K562 (cell line): ENCODE results near the gene CBR4. TPM values are rescaled to one million over a fixed set of nuclear protein-coding genes. Genes with fewer than 3 reads are reported as not detected.

Source experiments
- HEY1 ChIP-seq: fragments of 250-450 bp; sonication (Bioruptor Pico); IDR thresholded peaks from 2 replicates; pipeline ENCODE4 v1.5.0; 2020; ENCODE audit warnings: mild to moderate bottlenecking, moderate library complexity, borderline replicate concordance
- HMGN3 ChIP-seq: IDR thresholded peaks from 2 replicates; pipeline ENCODE4 v1.6.1; 2011; ENCODE audit warnings: borderline replicate concordance, low read depth, mild to moderate bottlenecking, mixed read lengths, low read length; ENCODE audit not compliant: insufficient read length; ENCODE audit errors: extremely low read depth
- KLF10 ChIP-seq: fragments of 250-450 bp; sonication (Bioruptor Pico); IDR thresholded peaks from 2 replicates; pipeline ENCODE4 v1.6.1; 2021; ENCODE audit warnings: matching md5 sums
- MEF2D ChIP-seq: conservative IDR thresholded peaks from 2 replicates; pipeline ENCODE4 v1.6.1; 2016; ENCODE audit warnings: low read depth, missing genetic modification characterization, missing compliant biosample characterization
- NFRKB ChIP-seq: fragments of 450-650 bp; IDR thresholded peaks from 2 replicates; pipeline ENCODE4 v1.6.1; 2016; ENCODE audit warnings: low read depth
- POLR2H ChIP-seq: IDR thresholded peaks from 2 replicates; pipeline ENCODE4 v1.6.1; 2016; ENCODE audit warnings: missing genetic modification characterization, low read depth, mild to moderate bottlenecking, control low read depth, missing compliant biosample characterization, moderate library complexity
- SMARCA5 ChIP-seq: fragments of 450-650 bp; IDR thresholded peaks from 2 replicates; pipeline ENCODE4 v1.6.1; 2016
- U2AF1 ChIP-seq: fragments of 200-400 bp; formaldehyde crosslinking; optimal IDR thresholded peaks from 2 replicates; pipeline ENCODE3; 2017; ENCODE audit warnings: mild to moderate bottlenecking, low read depth, low read length, moderate library complexity
- polyA plus RNA-seq, 8 experiments: library from polyadenylated mRNA; depleted of rRNA in 4 of 8; stranded (reverse) in 5 of 8; unstranded in 3 of 8; fragments of >200 nt; fragmentation: Nextera tagmentation in 2 of 8; fragmentation: Illumina TruSeq in 1 of 8; extraction: Ambion mirVana in 2 of 8; extraction: Trizol in 1 of 8; gene quantifications; 2 replicates each; pipeline versions ENCODE4 v1.2.1 to v1.2.3, GENCODE V29; 2011 to 2014; ENCODE audit warnings: inconsistent platforms in 1 of 8, missing spikeins in 1 of 8
- total RNA-seq, 7 experiments: library from RNA; depleted of rRNA in 6 of 7; stranded (reverse); fragments of >200 nt in 6 of 7; fragmentation: Illumina TruSeq in 2 of 7; extraction: Trizol in 2 of 7; gene quantifications; 2 replicates each; pipeline versions ENCODE4 v1.2.1 to v1.2.3, GENCODE V29; 2011 to 2021; ENCODE audit warnings: low replicate concordance in 1 of 7
- TF ChIP-seq, protein P1 (sequence below), 2 experiments: fragments of 450-650 bp in 1 of 2; sonication (generic) in 1 of 2; formaldehyde crosslinking in 1 of 2; IDR thresholded peaks; 2 replicates each; pipeline versions ENCODE4 v1.7.1 to v1.9.0; 2016 to 2022; ENCODE audit warnings: inconsistent platforms in 1 of 2, mild to moderate bottlenecking in 1 of 2, missing genetic modification reagents in 1 of 2
- TF ChIP-seq, protein P2 (sequence below), 2 experiments: IDR thresholded peaks; 2 replicates each; pipeline ENCODE4 v1.6.1; 2012; ENCODE audit warnings: improper control_type of control experiment in 2 of 2, low read depth in 2 of 2, low read length in 2 of 2, borderline replicate concordance in 1 of 2
- TF ChIP-seq, protein P3 (sequence below): fragments of 450-650 bp; formaldehyde crosslinking; IDR thresholded peaks from 2 replicates; pipeline ENCODE4 v1.4.0; 2022; ENCODE audit warnings: missing genetic modification characterization
- TF ChIP-seq, protein P4 (sequence below): fragments of 450-650 bp; formaldehyde crosslinking; IDR thresholded peaks from 2 replicates; pipeline ENCODE4 v1.4.0; 2022; ENCODE audit warnings: mild to moderate bottlenecking, moderate library complexity

Gene CBR4
- total and polyA plus RNA-seq, 9 of the 15 experiments (the other 6 are each of a cell fraction or from before 2014, with no cell fraction given), result 12.1 to 26.4 (median 18.6) TPM

DNA sequence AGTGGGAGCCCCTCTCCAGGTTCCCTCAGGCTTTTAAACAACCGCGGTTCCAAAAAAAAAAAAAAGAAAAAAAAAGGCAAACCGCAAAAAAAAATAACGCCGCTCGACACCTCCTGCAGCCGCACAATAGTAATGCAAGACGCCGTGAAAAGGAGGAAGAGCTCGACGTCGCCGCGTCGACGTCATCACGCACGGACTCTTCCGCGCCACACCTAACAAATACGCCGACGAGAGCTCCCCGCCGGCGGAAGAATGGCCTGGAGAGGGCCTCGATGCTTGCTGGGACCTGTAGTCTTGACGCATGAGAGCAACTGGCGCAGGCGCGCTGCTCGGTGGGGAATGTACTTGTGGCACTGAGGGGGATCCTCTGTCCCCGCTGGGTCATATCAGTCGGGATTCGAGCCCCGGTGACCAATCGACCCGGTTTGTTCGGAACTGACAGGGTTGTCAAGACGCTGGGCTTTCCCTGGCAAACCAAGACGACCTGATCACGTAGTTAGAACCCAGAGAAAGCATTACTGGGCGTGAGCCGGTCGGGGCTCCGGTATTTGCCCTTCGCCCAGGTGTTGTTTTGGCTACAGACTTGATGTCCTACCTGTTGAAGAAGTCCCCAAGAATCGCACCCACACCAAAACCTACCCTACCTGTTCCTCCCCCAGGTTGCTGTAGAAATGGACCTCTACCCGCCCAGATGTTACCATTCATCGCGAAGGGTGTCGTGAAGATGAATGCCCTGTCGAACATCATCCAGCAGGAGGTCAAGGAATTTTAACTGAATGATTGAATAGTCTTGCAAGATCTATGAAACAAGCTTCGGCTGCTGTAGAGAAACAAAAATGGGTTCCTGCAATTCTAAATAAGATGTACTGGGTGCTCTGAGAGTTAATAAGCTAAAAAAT lies at the start of gene CBR4 (continued):
- TF ChIP-seq, protein P1, sequence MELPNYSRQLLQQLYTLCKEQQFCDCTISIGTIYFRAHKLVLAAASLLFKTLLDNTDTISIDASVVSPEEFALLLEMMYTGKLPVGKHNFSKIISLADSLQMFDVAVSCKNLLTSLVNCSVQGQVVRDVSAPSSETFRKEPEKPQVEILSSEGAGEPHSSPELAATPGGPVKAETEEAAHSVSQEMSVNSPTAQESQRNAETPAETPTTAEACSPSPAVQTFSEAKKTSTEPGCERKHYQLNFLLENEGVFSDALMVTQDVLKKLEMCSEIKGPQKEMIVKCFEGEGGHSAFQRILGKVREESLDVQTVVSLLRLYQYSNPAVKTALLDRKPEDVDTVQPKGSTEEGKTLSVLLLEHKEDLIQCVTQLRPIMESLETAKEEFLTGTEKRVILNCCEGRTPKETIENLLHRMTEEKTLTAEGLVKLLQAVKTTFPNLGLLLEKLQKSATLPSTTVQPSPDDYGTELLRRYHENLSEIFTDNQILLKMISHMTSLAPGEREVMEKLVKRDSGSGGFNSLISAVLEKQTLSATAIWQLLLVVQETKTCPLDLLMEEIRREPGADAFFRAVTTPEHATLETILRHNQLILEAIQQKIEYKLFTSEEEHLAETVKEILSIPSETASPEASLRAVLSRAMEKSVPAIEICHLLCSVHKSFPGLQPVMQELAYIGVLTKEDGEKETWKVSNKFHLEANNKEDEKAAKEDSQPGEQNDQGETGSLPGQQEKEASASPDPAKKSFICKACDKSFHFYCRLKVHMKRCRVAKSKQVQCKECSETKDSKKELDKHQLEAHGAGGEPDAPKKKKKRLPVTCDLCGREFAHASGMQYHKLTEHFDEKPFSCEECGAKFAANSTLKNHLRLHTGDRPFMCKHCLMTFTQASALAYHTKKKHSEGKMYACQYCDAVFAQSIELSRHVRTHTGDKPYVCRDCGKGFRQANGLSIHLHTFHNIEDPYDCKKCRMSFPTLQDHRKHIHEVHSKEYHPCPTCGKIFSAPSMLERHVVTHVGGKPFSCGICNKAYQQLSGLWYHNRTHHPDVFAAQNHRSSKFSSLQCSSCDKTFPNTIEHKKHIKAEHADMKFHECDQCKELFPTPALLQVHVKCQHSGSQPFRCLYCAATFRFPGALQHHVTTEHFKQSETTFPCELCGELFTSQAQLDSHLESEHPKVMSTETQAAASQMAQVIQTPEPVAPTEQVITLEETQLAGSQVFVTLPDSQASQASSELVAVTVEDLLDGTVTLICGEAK (IDR thresholded peaks at IDR 0.05), result peak; percentile 87
- TF ChIP-seq, protein P1 (CRISPR knock-in tag; IDR thresholded peaks at IDR 0.05), result no peak
- no peak for TF ChIP-seq HMGN3
- no peak for TF ChIP-seq KLF10
- TF ChIP-seq NFRKB, result no peak; the same call in 1 of the 2 replicates
- TF ChIP-seq, protein P2, sequence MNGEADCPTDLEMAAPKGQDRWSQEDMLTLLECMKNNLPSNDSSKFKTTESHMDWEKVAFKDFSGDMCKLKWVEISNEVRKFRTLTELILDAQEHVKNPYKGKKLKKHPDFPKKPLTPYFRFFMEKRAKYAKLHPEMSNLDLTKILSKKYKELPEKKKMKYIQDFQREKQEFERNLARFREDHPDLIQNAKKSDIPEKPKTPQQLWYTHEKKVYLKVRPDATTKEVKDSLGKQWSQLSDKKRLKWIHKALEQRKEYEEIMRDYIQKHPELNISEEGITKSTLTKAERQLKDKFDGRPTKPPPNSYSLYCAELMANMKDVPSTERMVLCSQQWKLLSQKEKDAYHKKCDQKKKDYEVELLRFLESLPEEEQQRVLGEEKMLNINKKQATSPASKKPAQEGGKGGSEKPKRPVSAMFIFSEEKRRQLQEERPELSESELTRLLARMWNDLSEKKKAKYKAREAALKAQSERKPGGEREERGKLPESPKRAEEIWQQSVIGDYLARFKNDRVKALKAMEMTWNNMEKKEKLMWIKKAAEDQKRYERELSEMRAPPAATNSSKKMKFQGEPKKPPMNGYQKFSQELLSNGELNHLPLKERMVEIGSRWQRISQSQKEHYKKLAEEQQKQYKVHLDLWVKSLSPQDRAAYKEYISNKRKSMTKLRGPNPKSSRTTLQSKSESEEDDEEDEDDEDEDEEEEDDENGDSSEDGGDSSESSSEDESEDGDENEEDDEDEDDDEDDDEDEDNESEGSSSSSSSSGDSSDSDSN (IDR thresholded peaks at IDR 0.05; ENCODE audit: borderline replicate concordance in 1 of 2, low read depth in 2 of 2, low read length in 2 of 2), result no peak
- no peak for TF ChIP-seq MEF2D
- peak; percentile 92 for TF ChIP-seq POLR2H (tag)
- no peak for TF ChIP-seq SMARCA5
- TF ChIP-seq, protein P3, sequence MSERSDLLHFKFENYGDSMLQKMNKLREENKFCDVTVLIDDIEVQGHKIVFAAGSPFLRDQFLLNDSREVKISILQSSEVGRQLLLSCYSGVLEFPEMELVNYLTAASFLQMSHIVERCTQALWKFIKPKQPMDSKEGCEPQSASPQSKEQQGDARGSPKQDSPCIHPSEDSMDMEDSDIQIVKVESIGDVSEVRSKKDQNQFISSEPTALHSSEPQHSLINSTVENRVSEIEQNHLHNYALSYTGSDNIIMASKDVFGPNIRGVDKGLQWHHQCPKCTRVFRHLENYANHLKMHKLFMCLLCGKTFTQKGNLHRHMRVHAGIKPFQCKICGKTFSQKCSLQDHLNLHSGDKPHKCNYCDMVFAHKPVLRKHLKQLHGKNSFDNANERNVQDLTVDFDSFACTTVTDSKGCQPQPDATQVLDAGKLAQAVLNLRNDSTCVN (CRISPR knock-in tag), result no peak
- TF ChIP-seq U2AF1, result no peak
- TF ChIP-seq HEY1, result no peak
- TF ChIP-seq, protein P4, sequence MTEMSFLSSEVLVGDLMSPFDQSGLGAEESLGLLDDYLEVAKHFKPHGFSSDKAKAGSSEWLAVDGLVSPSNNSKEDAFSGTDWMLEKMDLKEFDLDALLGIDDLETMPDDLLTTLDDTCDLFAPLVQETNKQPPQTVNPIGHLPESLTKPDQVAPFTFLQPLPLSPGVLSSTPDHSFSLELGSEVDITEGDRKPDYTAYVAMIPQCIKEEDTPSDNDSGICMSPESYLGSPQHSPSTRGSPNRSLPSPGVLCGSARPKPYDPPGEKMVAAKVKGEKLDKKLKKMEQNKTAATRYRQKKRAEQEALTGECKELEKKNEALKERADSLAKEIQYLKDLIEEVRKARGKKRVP (CRISPR knock-in tag), result no peak
